GM23338 (cell line): ENCODE results near the gene KCNT2. TPM values are rescaled to one million over a fixed set of nuclear protein-coding genes. Genes with fewer than 3 reads are reported as not detected.

ENCODE experiments used
- ATAC-seq: fragments of 200-7000 bp; cut with Tn5 transposase; 3 replicates; pipeline ENCODE4 v1.9.1; 2020
- DNase-seq: peaks from one replicate; pipeline ENCODE4 v3.0.0-alpha.2; 2015; ENCODE audit warnings: low spot score
- H2AFZ ChIP-seq: fragments of 200-600 bp; sonication (generic); 2 replicates; pipeline ENCODE4 v1.8.0; 2016; ENCODE audit warnings: antibody characterized with exemption, mild to moderate bottlenecking, moderate library complexity
- H3F3A ChIP-seq: fragments of 200-600 bp; sonication (generic); replicated peaks from 2 replicates; pipeline ENCODE4 v1.8.0; 2017; ENCODE audit warnings: antibody characterized with exemption, mixed run types, low read depth
- H3K27ac ChIP-seq: fragments of 200-600 bp; sonication (generic); 2 replicates; pipeline ENCODE4 v1.6.1; 2016; ENCODE audit warnings: low read depth
- H3K27me3 ChIP-seq: fragments of 200-600 bp; sonication (generic); 2 replicates; pipeline ENCODE4 v1.8.0; 2016; ENCODE audit warnings: mild to moderate bottlenecking, mixed run types, moderate library complexity; ENCODE audit not compliant: insufficient read depth
- H3K36me3 ChIP-seq: fragments of 200-600 bp; sonication (generic); 2 replicates; pipeline ENCODE4 v1.8.0; 2016; ENCODE audit warnings: mild to moderate bottlenecking; ENCODE audit not compliant: insufficient read depth
- H3K4me1 ChIP-seq: fragments of 200-600 bp; sonication (generic); 2 replicates; pipeline ENCODE4 v1.8.0; 2016; ENCODE audit warnings: mild to moderate bottlenecking, moderate library complexity; ENCODE audit not compliant: insufficient read depth
- H3K4me2 ChIP-seq: fragments of 200-600 bp; sonication (generic); 2 replicates; pipeline ENCODE4 v1.7.1; 2017; ENCODE audit warnings: mixed run types
- H3K4me3 ChIP-seq: fragments of 200-600 bp; sonication (generic); 2 replicates; pipeline ENCODE4 v1.6.1; 2016; ENCODE audit warnings: mixed run types
- H3K79me2 ChIP-seq: fragments of 200-600 bp; sonication (generic); replicated peaks from 2 replicates; pipeline ENCODE4 v1.8.0; 2017; ENCODE audit warnings: mild to moderate bottlenecking; ENCODE audit not compliant: insufficient read depth
- H3K9me2 ChIP-seq: fragments of 200-600 bp; sonication (generic); 2 replicates; pipeline ENCODE4 v1.8.0; 2017; ENCODE audit not compliant: insufficient read depth
- H4K20me1 ChIP-seq: fragments of 200-600 bp; sonication (generic); replicated peaks from 2 replicates; pipeline ENCODE4 v1.8.0; 2017; ENCODE audit warnings: mild to moderate bottlenecking; ENCODE audit not compliant: insufficient read depth
- H3K27ac Mint-ChIP-seq: 2 replicates; pipeline ENCODE4 v1.8.0; 2020; ENCODE audit warnings: inconsistent platforms, mild to moderate bottlenecking, moderate library complexity, mixed read lengths
- H3K27me3 Mint-ChIP-seq: 3 replicates; pipeline ENCODE4 v1.8.0; 2022; ENCODE audit warnings: low read depth, mild to moderate bottlenecking, moderate library complexity, mixed read lengths, inconsistent platforms; ENCODE audit not compliant: insufficient read depth, poor library complexity
- H3K36me3 Mint-ChIP-seq: 3 replicates; pipeline ENCODE4 v1.8.0; 2021; ENCODE audit warnings: low read depth, mild to moderate bottlenecking, inconsistent platforms, moderate library complexity, mixed read lengths
- H3K4me1 Mint-ChIP-seq: 3 replicates; pipeline ENCODE4 v1.8.0; 2020; ENCODE audit warnings: mild to moderate bottlenecking, inconsistent platforms, mixed read lengths
- H3K4me3 Mint-ChIP-seq: 3 replicates; pipeline ENCODE4 v1.8.0; 2021; ENCODE audit warnings: moderate library complexity, mild to moderate bottlenecking, inconsistent platforms, mixed read lengths
- H3K9me3 Mint-ChIP-seq: 3 replicates; pipeline ENCODE4 v1.8.0; 2020; ENCODE audit warnings: moderate library complexity, mild to moderate bottlenecking, inconsistent platforms, mixed read lengths
- CREB1 ChIP-seq: fragments of 250-450 bp; sonication (Bioruptor Pico); IDR thresholded peaks from 2 replicates; pipeline ENCODE4 v1.5.0; 2020; ENCODE audit warnings: low read depth, mild to moderate bottlenecking, moderate library complexity
- EZH2phosphoT487 ChIP-seq: fragments of 200-600 bp; sonication (generic); IDR thresholded peaks from one replicate; pipeline ENCODE4 v1.8.1; 2018; ENCODE audit warnings: antibody characterized with exemption; ENCODE audit not compliant: unreplicated experiment
- JUNB ChIP-seq: IDR thresholded peaks from one replicate; pipeline ENCODE4 v1.6.1; 2016; ENCODE audit warnings: antibody characterized with exemption; ENCODE audit not compliant: unreplicated experiment
- NANOG ChIP-seq: IDR thresholded peaks from 2 replicates; pipeline ENCODE4 v1.6.1; 2016; ENCODE audit warnings: antibody characterized with exemption, borderline replicate concordance
- POLR2AphosphoS5 ChIP-seq: IDR thresholded peaks from 2 replicates; pipeline ENCODE4 v1.6.1; 2016; ENCODE audit warnings: antibody characterized with exemption, low read depth
- STAT1 ChIP-seq: IDR thresholded peaks from one replicate; pipeline ENCODE4 v1.6.1; 2016; ENCODE audit warnings: antibody characterized with exemption; ENCODE audit not compliant: unreplicated experiment
- ZNF114 ChIP-seq: fragments of 250-450 bp; sonication (Bioruptor Pico); IDR thresholded peaks from 2 replicates; pipeline ENCODE4 v1.5.0; 2020; ENCODE audit warnings: mild to moderate bottlenecking, moderate library complexity
- ZNF331 ChIP-seq: fragments of 250-450 bp; sonication (Bioruptor Pico); IDR thresholded peaks from 2 replicates; pipeline ENCODE4 v1.5.0; 2020; ENCODE audit warnings: low read depth, mild to moderate bottlenecking, moderate library complexity
- polyA plus RNA-seq: library from polyadenylated mRNA; unstranded; fragments of >200 nt; fragmentation: Nextera tagmentation; extraction: Ambion mirVana; gene quantifications from 2 replicates; pipeline ENCODE4 v1.2.1, GENCODE V29; 2016
- total RNA-seq: library from RNA; depleted of rRNA; stranded (reverse); fragments of >200 nt; shearing (Covaris generic); gene quantifications from 2 replicates; pipeline ENCODE4 v1.2.3, GENCODE V29; 2014
- TF ChIP-seq, protein P1 (sequence below), 2 experiments: fragments of 200-600 bp in 1 of 2; sonication (generic) in 1 of 2; conservative IDR thresholded peaks; 2 replicates each; pipeline versions ENCODE4 v1.5.1 to v1.6.1; 2016 to 2017; ENCODE audit warnings: antibody characterized with exemption in 2 of 2, low read depth in 2 of 2, mild to moderate bottlenecking in 2 of 2, moderate library complexity in 1 of 2
- TF ChIP-seq, protein P2 (sequence below): IDR thresholded peaks from one replicate; pipeline ENCODE4 v1.6.1; 2018; ENCODE audit warnings: antibody characterized with exemption; ENCODE audit not compliant: unreplicated experiment
- TF ChIP-seq, protein P3 (sequence below): IDR thresholded peaks from 2 replicates; pipeline ENCODE4 v1.6.1; 2016; ENCODE audit warnings: antibody characterized with exemption
- TF ChIP-seq, protein P4 (sequence below): fragments of 250-450 bp; sonication (Bioruptor Pico); IDR thresholded peaks from 2 replicates; pipeline ENCODE4 v1.5.0; 2020; ENCODE audit warnings: mild to moderate bottlenecking, moderate library complexity

KCNT2 gene
- total and polyA plus RNA-seq, 2 experiments from 2014 or later: 5.4 to 13.4 TPM

DNA sequence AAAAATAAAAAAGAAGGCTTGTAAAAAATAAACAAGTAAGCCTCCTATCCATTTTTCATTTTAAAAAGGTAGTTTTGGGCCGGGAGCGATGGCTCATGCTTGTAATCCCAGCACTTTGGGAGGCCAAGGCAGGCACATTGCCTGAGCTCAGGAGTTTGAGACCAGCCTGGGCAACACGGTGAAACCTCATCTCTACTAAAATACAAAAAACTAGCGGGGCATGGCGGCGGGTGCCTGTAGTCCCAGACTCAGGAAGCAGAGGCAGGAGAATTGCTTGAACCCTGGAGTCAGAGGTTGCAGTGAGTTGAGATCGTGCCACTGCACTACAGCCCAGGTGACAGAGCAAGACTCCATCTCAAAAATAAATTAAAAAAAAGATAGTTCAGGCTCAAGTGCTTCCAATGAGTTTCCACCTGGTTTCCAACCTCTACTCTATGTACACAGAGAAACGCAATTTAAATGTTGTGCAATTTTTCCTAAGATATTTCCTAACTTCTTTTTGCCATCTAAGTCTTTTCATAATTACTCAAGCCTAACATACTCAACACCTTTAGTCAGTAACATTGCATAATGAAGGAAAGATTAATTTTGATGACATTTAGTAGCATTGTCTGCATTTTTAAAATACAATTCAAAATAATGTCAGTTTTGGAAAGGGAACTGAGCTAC is 106.3 kb downstream of the KCNT2 start:
- no peaks in the 10 kb centered on the region for H3F3A ChIP-seq
- peaks cover 39% of the 10 kb centered on the region for H3K79me2 ChIP-seq
- H2AFZ ChIP-seq: no peak overlapping the region
- no peak overlapping the region for H3K4me3 ChIP-seq
- no peaks in the 10 kb centered on the region for H3K27me3 Mint-ChIP-seq
- no peaks in the 10 kb centered on the region for H3K36me3 ChIP-seq
- peaks cover 19% of the 10 kb centered on the region; the same call in 2 of the 3 replicates for H3K36me3 Mint-ChIP-seq
- ATAC-seq (no peak), DNase-seq (no peak)
- H3K4me1 Mint-ChIP-seq: peaks cover 14% of the 10 kb centered on the region; the same call in 2 of the 3 replicates
- no peak for TF ChIP-seq ZNF114 (CRISPR knock-in tag)
- TF ChIP-seq, protein P1, sequence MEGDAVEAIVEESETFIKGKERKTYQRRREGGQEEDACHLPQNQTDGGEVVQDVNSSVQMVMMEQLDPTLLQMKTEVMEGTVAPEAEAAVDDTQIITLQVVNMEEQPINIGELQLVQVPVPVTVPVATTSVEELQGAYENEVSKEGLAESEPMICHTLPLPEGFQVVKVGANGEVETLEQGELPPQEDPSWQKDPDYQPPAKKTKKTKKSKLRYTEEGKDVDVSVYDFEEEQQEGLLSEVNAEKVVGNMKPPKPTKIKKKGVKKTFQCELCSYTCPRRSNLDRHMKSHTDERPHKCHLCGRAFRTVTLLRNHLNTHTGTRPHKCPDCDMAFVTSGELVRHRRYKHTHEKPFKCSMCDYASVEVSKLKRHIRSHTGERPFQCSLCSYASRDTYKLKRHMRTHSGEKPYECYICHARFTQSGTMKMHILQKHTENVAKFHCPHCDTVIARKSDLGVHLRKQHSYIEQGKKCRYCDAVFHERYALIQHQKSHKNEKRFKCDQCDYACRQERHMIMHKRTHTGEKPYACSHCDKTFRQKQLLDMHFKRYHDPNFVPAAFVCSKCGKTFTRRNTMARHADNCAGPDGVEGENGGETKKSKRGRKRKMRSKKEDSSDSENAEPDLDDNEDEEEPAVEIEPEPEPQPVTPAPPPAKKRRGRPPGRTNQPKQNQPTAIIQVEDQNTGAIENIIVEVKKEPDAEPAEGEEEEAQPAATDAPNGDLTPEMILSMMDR (conservative IDR thresholded peaks at IDR 0.05; ENCODE audit: low read depth in 2 of 2): no peak
- no peak for TF ChIP-seq POLR2AphosphoS5
- TF ChIP-seq, protein P2, sequence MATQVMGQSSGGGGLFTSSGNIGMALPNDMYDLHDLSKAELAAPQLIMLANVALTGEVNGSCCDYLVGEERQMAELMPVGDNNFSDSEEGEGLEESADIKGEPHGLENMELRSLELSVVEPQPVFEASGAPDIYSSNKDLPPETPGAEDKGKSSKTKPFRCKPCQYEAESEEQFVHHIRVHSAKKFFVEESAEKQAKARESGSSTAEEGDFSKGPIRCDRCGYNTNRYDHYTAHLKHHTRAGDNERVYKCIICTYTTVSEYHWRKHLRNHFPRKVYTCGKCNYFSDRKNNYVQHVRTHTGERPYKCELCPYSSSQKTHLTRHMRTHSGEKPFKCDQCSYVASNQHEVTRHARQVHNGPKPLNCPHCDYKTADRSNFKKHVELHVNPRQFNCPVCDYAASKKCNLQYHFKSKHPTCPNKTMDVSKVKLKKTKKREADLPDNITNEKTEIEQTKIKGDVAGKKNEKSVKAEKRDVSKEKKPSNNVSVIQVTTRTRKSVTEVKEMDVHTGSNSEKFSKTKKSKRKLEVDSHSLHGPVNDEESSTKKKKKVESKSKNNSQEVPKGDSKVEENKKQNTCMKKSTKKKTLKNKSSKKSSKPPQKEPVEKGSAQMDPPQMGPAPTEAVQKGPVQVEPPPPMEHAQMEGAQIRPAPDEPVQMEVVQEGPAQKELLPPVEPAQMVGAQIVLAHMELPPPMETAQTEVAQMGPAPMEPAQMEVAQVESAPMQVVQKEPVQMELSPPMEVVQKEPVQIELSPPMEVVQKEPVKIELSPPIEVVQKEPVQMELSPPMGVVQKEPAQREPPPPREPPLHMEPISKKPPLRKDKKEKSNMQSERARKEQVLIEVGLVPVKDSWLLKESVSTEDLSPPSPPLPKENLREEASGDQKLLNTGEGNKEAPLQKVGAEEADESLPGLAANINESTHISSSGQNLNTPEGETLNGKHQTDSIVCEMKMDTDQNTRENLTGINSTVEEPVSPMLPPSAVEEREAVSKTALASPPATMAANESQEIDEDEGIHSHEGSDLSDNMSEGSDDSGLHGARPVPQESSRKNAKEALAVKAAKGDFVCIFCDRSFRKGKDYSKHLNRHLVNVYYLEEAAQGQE: no peak
- TF ChIP-seq EZH2phosphoT487: no peak
- TF ChIP-seq JUNB: no peak
- TF ChIP-seq, protein P3, sequence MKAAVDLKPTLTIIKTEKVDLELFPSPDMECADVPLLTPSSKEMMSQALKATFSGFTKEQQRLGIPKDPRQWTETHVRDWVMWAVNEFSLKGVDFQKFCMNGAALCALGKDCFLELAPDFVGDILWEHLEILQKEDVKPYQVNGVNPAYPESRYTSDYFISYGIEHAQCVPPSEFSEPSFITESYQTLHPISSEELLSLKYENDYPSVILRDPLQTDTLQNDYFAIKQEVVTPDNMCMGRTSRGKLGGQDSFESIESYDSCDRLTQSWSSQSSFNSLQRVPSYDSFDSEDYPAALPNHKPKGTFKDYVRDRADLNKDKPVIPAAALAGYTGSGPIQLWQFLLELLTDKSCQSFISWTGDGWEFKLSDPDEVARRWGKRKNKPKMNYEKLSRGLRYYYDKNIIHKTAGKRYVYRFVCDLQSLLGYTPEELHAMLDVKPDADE: no peak
- TF ChIP-seq STAT1: no peak
- no peak for TF ChIP-seq NANOG
- TF ChIP-seq ZNF331 (CRISPR knock-in tag): no peak
- no peak for TF ChIP-seq CREB1 (CRISPR knock-in tag)
- TF ChIP-seq, protein P4, sequence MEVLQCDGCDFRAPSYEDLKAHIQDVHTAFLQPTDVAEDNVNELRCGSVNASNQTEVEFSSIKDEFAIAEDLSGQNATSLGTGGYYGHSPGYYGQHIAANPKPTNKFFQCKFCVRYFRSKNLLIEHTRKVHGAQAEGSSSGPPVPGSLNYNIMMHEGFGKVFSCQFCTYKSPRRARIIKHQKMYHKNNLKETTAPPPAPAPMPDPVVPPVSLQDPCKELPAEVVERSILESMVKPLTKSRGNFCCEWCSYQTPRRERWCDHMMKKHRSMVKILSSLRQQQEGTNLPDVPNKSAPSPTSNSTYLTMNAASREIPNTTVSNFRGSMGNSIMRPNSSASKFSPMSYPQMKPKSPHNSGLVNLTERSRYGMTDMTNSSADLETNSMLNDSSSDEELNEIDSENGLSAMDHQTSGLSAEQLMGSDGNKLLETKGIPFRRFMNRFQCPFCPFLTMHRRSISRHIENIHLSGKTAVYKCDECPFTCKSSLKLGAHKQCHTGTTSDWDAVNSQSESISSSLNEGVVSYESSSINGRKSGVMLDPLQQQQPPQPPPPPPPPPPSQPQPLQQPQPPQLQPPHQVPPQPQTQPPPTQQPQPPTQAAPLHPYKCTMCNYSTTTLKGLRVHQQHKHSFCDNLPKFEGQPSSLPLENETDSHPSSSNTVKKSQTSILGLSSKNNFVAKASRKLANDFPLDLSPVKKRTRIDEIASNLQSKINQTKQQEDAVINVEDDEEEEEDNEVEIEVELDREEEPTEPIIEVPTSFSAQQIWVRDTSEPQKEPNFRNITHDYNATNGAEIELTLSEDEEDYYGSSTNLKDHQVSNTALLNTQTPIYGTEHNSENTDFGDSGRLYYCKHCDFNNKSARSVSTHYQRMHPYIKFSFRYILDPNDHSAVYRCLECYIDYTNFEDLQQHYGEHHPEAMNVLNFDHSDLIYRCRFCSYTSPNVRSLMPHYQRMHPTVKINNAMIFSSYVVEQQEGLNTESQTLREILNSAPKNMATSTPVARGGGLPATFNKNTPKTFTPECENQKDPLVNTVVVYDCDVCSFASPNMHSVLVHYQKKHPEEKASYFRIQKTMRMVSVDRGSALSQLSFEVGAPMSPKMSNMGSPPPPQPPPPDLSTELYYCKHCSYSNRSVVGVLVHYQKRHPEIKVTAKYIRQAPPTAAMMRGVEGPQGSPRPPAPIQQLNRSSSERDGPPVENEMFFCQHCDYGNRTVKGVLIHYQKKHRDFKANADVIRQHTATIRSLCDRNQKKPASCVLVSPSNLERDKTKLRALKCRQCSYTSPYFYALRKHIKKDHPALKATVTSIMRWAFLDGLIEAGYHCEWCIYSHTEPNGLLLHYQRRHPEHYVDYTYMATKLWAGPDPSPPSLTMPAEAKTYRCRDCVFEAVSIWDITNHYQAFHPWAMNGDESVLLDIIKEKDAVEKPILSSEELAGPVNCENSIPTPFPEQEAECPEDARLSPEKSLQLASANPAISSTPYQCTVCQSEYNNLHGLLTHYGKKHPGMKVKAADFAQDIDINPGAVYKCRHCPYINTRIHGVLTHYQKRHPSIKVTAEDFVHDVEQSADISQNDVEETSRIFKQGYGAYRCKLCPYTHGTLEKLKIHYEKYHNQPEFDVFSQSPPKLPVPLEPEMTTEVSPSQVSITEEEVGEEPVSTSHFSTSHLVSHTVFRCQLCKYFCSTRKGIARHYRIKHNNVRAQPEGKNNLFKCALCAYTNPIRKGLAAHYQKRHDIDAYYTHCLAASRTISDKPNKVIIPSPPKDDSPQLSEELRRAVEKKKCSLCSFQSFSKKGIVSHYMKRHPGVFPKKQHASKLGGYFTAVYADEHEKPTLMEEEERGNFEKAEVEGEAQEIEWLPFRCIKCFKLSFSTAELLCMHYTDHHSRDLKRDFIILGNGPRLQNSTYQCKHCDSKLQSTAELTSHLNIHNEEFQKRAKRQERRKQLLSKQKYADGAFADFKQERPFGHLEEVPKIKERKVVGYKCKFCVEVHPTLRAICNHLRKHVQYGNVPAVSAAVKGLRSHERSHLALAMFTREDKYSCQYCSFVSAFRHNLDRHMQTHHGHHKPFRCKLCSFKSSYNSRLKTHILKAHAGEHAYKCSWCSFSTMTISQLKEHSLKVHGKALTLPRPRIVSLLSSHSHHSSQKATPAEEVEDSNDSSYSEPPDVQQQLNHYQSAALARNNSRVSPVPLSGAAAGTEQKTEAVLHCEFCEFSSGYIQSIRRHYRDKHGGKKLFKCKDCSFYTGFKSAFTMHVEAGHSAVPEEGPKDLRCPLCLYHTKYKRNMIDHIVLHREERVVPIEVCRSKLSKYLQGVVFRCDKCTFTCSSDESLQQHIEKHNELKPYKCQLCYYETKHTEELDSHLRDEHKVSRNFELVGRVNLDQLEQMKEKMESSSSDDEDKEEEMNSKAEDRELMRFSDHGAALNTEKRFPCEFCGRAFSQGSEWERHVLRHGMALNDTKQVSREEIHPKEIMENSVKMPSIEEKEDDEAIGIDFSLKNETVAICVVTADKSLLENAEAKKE (CRISPR knock-in tag): no peak
- no peaks in the 10 kb centered on the region for H3K27me3 ChIP-seq
- no peak overlapping the region for H3K27ac Mint-ChIP-seq
- peaks cover 4% of the 10 kb centered on the region; the same call in 2 of the 3 replicates for H3K9me3 Mint-ChIP-seq
- H3K4me3 Mint-ChIP-seq: no peak overlapping the region
- H4K20me1 ChIP-seq: no peaks in the 10 kb centered on the region; the same call in 1 of the 2 replicates
- H3K27ac ChIP-seq: no peak overlapping the region
- no peak overlapping the region for H3K4me2 ChIP-seq
- H3K9me2 ChIP-seq: no peaks in the 10 kb centered on the region
- H3K4me1 ChIP-seq: peaks cover 5% of the 10 kb centered on the region; the same call in 1 of the 2 replicates
